GM15510 (cell line): ENCODE data around the gene ADTRP.

Experiments used
- POLR2A ChIP-seq: IDR thresholded peaks from 3 replicates; pipeline ENCODE4 v1.6.1; 2011; ENCODE audit warnings: borderline replicate concordance; ENCODE audit not compliant: insufficient read length; ENCODE audit errors: extremely low read depth

The ADTRP gene

DNA sequence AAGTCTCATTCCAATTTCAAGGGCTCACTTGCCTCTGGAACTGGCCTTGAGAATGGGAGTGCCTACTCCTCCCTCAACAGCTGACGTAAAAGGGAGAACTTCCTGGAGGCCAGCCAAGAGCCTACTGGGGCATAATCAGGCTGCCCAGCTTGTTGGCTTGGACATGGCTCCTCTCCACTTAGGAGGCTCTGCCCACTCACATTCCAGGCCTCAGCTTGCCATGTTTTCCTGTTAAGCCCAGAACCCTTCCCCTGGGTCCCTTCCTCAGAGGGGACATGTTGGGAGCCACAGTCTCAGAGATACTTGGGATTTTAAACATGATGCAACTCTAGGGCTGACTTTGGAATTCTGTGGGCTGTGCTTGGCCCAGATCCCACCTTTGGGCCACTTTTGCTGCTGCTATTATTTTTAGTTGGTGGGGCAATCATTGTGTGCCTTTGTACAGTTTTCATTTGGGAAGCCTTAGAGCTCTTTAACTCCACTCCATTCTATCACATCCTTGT lies 31.5 kb upstream of the ADTRP start:
- TF ChIP-seq POLR2A = no peak

GRCh38 chr6:11808054-11808453 lies 29.5 kb upstream of the ADTRP start:
- no peak for TF ChIP-seq POLR2A

DNA sequence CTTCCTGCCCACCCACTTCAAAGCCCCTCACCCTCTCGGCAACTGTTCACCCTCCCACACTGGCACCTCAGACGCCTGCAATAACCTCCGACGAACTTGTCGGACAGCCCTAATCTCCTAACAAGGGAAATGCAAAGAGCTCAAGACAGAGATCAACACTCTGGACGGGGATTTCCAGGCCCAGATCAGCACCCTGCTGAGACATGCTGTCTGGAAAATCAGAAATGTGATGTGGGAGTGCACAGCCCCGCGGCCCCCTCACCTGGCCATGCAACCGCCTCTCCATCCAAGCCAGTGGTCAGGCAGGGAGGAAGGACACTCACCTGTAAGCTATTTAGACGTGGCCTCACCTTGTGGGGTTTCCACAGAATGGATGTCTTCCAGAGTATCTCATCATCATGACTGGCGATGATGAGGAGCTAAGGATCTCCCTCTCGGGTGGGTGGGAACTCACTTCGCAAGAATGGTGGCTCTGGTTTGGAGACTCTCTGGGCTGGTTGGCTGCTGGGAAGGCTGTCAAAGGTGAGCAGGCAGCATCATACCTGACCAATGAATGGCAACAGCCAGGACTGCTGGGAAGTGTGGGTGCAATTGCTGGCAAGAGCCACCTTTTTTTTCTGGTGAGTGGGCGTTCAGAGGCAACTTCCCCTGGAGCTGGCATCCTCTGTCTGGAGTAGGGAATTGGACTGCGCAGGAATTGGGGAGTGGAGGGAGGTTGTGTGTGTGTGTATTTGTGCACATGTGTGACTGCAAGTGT lies 28.1 kb upstream of the ADTRP start:
- TF ChIP-seq POLR2A = no peak

DNA sequence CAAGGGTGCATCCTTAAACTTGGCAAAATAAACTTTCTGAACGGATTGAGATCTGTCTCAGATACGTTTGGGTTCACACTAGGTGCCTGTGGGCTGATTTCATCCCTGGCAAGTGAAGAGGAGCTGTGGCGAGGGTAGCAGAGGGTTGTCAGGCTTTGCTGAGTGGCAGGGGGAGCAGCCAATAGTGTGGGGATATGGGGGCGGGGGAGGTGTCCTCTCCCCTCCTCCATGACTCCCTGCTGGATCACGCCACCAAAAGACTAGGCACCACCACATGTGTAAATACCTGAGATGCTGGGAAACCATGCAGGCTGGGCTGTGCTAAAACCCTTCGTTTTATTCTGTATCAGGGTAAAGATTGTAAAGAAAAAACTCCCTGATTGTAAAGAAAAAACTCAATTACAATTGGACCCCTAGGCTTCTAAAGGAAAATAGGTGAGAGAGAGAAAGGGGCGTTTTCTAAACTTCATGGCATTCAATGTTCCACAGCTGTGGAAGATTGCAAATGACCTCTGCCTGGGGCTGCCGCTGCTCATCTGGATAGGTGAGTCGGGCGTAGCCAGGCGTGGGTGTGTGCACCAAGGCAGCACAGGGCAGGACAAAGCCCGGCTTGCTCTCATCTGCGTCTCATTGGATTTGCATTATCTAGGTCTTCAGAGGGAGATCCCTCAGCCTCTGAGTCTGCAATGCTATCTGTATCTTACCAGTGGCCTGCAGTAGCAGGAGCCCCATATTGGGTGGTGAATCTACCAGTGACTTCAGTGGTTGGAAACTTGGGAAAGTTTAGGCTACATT lies 26.9 kb upstream of the ADTRP start:
- TF ChIP-seq POLR2A = no peak

DNA sequence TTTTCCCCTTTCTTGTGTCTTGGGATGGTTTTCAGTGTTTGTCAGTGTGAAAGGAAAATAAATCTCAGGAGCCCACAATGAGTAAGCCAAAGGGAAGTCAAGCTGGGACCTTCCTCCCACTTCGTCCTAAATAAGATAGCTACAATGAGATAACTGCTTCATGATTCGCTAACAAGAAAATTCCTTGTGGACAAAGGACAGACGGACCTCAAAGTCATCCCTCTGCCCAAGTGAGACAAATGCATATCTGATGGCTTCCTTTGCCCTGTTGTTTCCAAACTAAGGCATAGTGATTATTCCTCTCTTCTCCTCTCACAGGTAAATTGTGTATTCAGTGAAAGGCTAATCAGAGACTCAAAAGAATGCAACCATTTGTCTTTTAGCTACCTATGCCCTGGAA lies 26.1 kb upstream of the ADTRP start:
- TF ChIP-seq POLR2A = no peak

GRCh38 chr6:11804135-11804534 lies 25.5 kb upstream of the ADTRP start:
- no peak for TF ChIP-seq POLR2A

GRCh38 chr6:11803591-11803971 lies 25.0 kb upstream of the ADTRP start:
- TF ChIP-seq POLR2A = no peak

DNA sequence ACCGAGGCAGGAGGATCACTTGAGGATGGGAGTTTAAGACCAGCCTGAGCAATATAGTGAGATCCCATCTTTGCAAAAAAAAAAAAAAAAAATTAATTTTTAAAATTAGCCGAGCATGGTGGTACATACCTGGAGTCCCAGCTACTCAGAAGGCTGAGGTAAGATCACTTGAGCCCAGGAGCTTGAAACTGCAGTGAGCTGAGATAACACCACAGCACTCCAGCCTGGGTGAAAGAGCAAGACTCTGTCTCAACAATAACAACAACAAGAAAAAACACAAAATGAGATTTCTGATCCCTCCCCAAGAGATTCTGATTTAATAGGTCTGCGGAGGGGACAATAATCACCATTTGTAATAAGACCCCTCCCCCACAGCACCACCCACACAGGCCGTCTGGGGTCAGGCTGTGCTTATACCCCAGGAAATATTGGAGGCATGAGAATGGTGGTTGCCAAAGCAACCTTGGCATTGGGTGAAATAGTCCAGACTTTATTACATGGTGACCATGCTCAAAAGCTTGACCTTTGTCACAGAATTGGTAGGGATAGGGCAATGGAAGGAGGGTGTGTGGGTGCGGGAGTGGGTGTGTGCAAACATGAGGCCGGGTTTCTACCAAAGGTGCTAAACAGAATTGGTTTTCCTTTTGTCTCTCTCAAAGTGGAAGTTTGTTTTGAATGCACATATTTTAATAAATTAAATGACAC lies 24.4 kb upstream of the ADTRP start:
- no peak for TF ChIP-seq POLR2A

GRCh38 chr6:11798538-11798937 lies 19.9 kb upstream of the ADTRP start:
- TF ChIP-seq POLR2A = no peak

DNA sequence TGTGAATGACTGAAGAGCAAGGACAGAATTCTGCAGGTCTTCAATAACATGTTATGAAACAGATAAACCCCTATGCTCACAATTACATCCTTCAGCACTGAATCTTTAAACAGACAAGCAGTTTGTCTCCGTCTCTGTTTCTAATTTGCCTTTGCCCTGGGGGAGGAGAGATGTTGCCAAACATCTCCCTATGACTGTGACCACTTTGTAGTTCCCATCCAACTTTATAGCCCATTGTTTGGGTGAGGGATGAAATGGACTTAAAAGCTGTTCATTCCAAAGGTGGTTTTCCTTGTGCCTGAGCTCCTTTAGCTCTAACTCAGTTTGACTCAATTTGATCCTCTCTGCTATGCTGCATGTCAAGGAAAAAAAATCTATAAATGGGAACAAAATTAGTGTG lies 19.5 kb upstream of the ADTRP start:
- TF ChIP-seq POLR2A = no peak

GRCh38 chr6:11796829-11797228 lies 18.2 kb upstream of the ADTRP start:
- TF ChIP-seq POLR2A = no peak

DNA sequence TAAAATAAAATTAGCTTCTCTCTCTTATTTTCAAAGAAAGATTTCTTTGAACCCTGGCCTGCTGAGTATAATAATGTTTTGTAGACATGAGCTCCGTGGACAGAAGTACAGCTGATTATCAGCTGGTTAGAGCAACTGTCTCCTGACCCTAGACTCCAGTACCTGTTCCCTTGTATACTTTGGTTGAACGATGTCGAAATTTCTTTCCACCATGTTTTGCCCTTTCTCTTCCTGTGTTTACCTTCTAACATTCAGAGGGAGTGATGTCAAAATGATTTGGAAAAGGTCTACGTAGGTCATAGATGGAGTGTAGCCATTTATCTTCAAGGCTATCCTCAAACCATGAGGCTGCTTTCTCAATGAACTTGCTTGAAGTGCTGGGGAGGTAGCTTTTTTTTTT lies 16.8 kb upstream of the ADTRP start:
- TF ChIP-seq POLR2A = no peak

GRCh38 chr6:11793277-11793676 lies 14.7 kb upstream of the ADTRP start:
- no peak for TF ChIP-seq POLR2A

DNA sequence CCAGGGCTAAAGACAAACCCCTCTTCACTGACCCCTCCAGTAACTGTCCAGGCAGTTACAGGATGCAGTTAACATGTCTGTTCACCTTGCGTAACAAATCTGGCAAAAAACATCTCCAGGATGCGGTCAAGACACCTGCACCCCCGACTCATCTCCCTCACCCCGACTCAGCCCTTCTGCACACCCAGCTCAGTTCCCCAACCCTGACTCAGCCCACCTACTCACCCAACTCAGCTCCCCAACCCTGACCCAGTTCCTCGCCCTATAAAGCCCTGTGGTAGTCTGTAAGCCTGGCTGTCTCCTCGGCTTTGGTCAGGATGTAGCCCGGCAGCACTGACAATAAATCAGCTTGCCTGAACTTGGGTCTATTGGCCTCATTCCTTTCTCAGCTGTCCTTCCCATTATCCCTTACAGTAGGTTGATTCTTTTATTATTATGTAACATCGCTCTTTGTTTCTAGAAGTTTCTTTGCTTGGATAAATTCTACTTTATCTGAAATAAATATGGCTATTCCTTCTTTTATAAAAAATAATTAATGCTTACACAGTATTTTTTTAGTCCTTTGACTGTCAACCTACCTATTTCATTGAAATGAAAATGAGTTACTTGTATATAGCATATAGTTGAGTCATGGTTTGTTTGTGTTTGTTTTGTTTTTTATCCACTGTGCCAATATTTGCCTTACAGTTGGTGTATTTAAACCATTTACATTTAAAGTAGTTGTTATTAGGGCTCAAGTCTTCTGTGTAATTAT lies 12.9 kb upstream of the ADTRP start:
- no peak for TF ChIP-seq POLR2A

GRCh38 chr6:11789744-11790143 lies 11.1 kb upstream of the ADTRP start:
- no peak for TF ChIP-seq POLR2A

GRCh38 chr6:11788043-11788442 lies 9.4 kb upstream of the ADTRP start:
- TF ChIP-seq POLR2A = no peak
